A549 (cell line): ENCODE data around the gene PKHD1. TPM values are rescaled to one million over a fixed set of nuclear protein-coding genes. Genes with fewer than 3 reads are reported as not detected.

Experiments
- ATAC-seq, 2 experiments: fragments of 200-7000 bp in 1 of 2; fragments of >200 bp in 1 of 2; cut with Nextera tagmentation in 1 of 2; cut with Tn5 transposase in 1 of 2; 3 replicates each; pipeline versions ENCODE4 v1.8.0 to v1.9.1; 2018 to 2020; ENCODE audit warnings: mild to moderate bottlenecking in 1 of 2, moderate library complexity in 1 of 2
- CTCF ChIA-PET: fragments of 300-600 bp; sonication (Branson Sonifier 250); formaldehyde crosslinking; extraction: SDS; loops from one replicate; lab custom pipeline; 2021; ENCODE audit warnings: antibody characterized with exemption, inconsistent platforms; lab: Yijun Ruan, JAX
- POLR2A ChIA-PET: fragments of 350-600 bp; formaldehyde crosslinking; extraction: SDS; loops from one replicate; lab custom pipeline; 2021; ENCODE audit warnings: antibody characterized with exemption, inconsistent platforms; lab: Yijun Ruan, JAX
- DNase-seq, 2 experiments: peaks; one replicate each; pipeline versions ENCODE4 v3.0.0 to v3.0.0-alpha.2; 2011 to 2016; ENCODE audit warnings: low read depth in 1 of 2, low spot score in 1 of 2
- FAIRE-seq: peaks from 2 replicates; lab custom pipeline; 2011; peaks lifted over from hg19 to GRCh38; lab: Jason Lieb, UNC
- H3K27ac ChIP-seq, 2 experiments: fragments of >200 bp; sonication (Bioruptor Twin); formaldehyde crosslinking; 3 replicates each; pipeline ENCODE4 v1.5.1; 2016 to 2017
- H3K4me1 ChIP-seq: fragments of >200 bp; sonication (Bioruptor Twin); formaldehyde crosslinking; 3 replicates; pipeline ENCODE4 v1.6.1; 2016
- H3K4me2 ChIP-seq: fragments of >200 bp; sonication (Bioruptor Twin); formaldehyde crosslinking; 3 replicates; pipeline ENCODE4 v1.6.1; 2016
- H3K4me3 ChIP-seq: fragments of >200 bp; sonication (Bioruptor Twin); formaldehyde crosslinking; 3 replicates; pipeline ENCODE4 v1.5.1; 2016
- H3K9me3 ChIP-seq: fragments of >200 bp; sonication (Bioruptor Twin); formaldehyde crosslinking; 3 replicates; pipeline ENCODE4 v1.6.1; 2016
- BCL3 ChIP-seq: fragments of >200 bp; sonication (Bioruptor Twin); formaldehyde crosslinking; IDR thresholded peaks from 3 replicates; pipeline ENCODE4 v1.6.1; 2016
- CHD4 ChIP-seq: fragments of 200-600 bp; sonication (generic); IDR thresholded peaks from 2 replicates; pipeline ENCODE4 v1.6.1; 2016; ENCODE audit warnings: antibody characterized with exemption, mild to moderate bottlenecking, borderline replicate concordance
- E2F6 ChIP-seq: IDR thresholded peaks from 2 replicates; pipeline ENCODE4 v1.6.1; 2012; ENCODE audit warnings: low read depth, borderline replicate concordance
- GATA3 ChIP-seq: IDR thresholded peaks from 2 replicates; pipeline ENCODE4 v1.6.1; 2012; ENCODE audit warnings: borderline replicate concordance
- HEYL ChIP-seq: fragments of 250-450 bp; sonication (Bioruptor Pico); IDR thresholded peaks from 2 replicates; pipeline ENCODE4 v1.8.0; 2021; ENCODE audit warnings: mild to moderate bottlenecking, moderate library complexity
- HOXB13 ChIP-seq: fragments of 250-450 bp; sonication (Bioruptor Pico); IDR thresholded peaks from 2 replicates; pipeline ENCODE4 v1.5.0; 2020; ENCODE audit warnings: low read depth, mild to moderate bottlenecking, moderate library complexity
- KDM5A ChIP-seq: fragments of 200-600 bp; sonication (generic); IDR thresholded peaks from 2 replicates; pipeline ENCODE4 v1.6.1; 2016; ENCODE audit warnings: antibody characterized with exemption, mild to moderate bottlenecking
- NPAS2 ChIP-seq: fragments of 250-450 bp; sonication (Bioruptor Pico); IDR thresholded peaks from 2 replicates; pipeline ENCODE4 v1.8.0; 2022; ENCODE audit warnings: mild to moderate bottlenecking, moderate library complexity, borderline replicate concordance
- PHF8 ChIP-seq: fragments of 200-600 bp; sonication (generic); IDR thresholded peaks from 2 replicates; pipeline ENCODE4 v1.6.1; 2016; ENCODE audit warnings: low read depth, mild to moderate bottlenecking, antibody characterized with exemption, moderate library complexity, borderline replicate concordance
- RARB ChIP-seq: fragments of 250-450 bp; sonication (Bioruptor Pico); IDR thresholded peaks from 2 replicates; pipeline ENCODE4 v1.8.0; 2021; ENCODE audit warnings: mild to moderate bottlenecking, moderate library complexity
- SREBF2 ChIP-seq: fragments of 450-650 bp; IDR thresholded peaks from 2 replicates; pipeline ENCODE4 v1.6.1; 2014; ENCODE audit warnings: mild to moderate bottlenecking, moderate library complexity
- USF2 ChIP-seq: fragments of 450-650 bp; IDR thresholded peaks from 2 replicates; pipeline ENCODE4 v1.6.1; 2014; ENCODE audit warnings: antibody characterized with exemption
- ZFP36 ChIP-seq: fragments of 450-650 bp; IDR thresholded peaks from 2 replicates; pipeline ENCODE4 v1.6.1; 2014; ENCODE audit warnings: borderline replicate concordance; ENCODE audit not compliant: partially characterized antibody
- WGBS: methylation state at CpG from one replicate; pipeline ENCODE4 v1.1.6; 2017; ENCODE audit errors: missing lambda C conversion rate; 5-methylcytosine and 5-hydroxymethylcytosine counted together
- polyA plus RNA-seq, 4 experiments: library from polyadenylated mRNA; depleted of rRNA in 3 of 4; stranded (reverse); fragments of >200 nt; fragmentation: RNase III in 1 of 4; extraction: RNeasy Plus Mini Kit Qiagen cat#74134 plus additional on column Dnase treatment in 1 of 4; gene quantifications; 2 replicates in 3 of 4; 3 replicates in 1 of 4; pipeline ENCODE4 v1.2.3, GENCODE V29; 2011 to 2017
- TF ChIP-seq, protein P1 (sequence below): fragments of 250-450 bp; sonication (Bioruptor Pico); IDR thresholded peaks from 2 replicates; pipeline ENCODE4 v1.5.0; 2020; ENCODE audit warnings: low read depth, mild to moderate bottlenecking, moderate library complexity
- TF ChIP-seq, protein P2 (sequence below): IDR thresholded peaks from 2 replicates; pipeline ENCODE4 v1.6.1; 2012
- TF ChIP-seq, protein P3 (sequence below): IDR thresholded peaks from 2 replicates; pipeline ENCODE4 v1.6.1; 2012
- TF ChIP-seq, protein P4 (sequence below): fragments of 200-600 bp; sonication (generic); IDR thresholded peaks from 2 replicates; pipeline ENCODE4 v1.6.1; 2016; ENCODE audit warnings: antibody characterized with exemption, mild to moderate bottlenecking, moderate library complexity

PKHD1 gene
- polyA plus RNA-seq, 2 of the 4 experiments (the other 2 are of a cell fraction) = not detected

GRCh38 chr6:52117352-52117751, 29.9 kb upstream of the PKHD1 start:
- no peak for FAIRE-seq
- Histone ChIP-seq H3K27ac (no peak overlapping the region), H3K4me2 (no peak overlapping the region), H3K4me3 (no peak overlapping the region), H3K9me3 (no peaks in the 10 kb centered on the region), H3K4me1 (no peaks in the 10 kb centered on the region)
- ChIA-PET POLR2A (no interaction called here), CTCF (no interaction called here)
- ATAC-seq = no peak
- no peak for TF ChIP-seq ZFP36
- no peak for TF ChIP-seq HOXB13
- no peak for TF ChIP-seq BCL3
- no peak for TF ChIP-seq GATA3
- TF ChIP-seq PHF8 = no peak
- no peak for TF ChIP-seq SREBF2
- no peak for TF ChIP-seq CHD4
- TF ChIP-seq, protein P1, sequence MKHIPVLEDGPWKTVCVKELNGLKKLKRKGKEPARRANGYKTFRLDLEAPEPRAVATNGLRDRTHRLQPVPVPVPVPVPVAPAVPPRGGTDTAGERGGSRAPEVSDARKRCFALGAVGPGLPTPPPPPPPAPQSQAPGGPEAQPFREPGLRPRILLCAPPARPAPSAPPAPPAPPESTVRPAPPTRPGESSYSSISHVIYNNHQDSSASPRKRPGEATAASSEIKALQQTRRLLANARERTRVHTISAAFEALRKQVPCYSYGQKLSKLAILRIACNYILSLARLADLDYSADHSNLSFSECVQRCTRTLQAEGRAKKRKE (CRISPR knock-in tag) = no peak
- no peak for TF ChIP-seq NPAS2 (CRISPR knock-in tag)
- no peak for TF ChIP-seq E2F6
- WGBS = 10% methylated on average over 1 of the region's 1 CpG
- no peak for DNase-seq

- TF ChIP-seq RARB (CRISPR knock-in tag) (no peak), HEYL (CRISPR knock-in tag) (no peak), USF2 (no peak), GATA3 (no peak), KDM5A (no peak)
- TF ChIP-seq, protein P2, sequence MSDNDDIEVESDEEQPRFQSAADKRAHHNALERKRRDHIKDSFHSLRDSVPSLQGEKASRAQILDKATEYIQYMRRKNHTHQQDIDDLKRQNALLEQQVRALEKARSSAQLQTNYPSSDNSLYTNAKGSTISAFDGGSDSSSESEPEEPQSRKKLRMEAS = no peak
- TF ChIP-seq, protein P1 (CRISPR knock-in tag) = no peak
- TF ChIP-seq, protein P3, sequence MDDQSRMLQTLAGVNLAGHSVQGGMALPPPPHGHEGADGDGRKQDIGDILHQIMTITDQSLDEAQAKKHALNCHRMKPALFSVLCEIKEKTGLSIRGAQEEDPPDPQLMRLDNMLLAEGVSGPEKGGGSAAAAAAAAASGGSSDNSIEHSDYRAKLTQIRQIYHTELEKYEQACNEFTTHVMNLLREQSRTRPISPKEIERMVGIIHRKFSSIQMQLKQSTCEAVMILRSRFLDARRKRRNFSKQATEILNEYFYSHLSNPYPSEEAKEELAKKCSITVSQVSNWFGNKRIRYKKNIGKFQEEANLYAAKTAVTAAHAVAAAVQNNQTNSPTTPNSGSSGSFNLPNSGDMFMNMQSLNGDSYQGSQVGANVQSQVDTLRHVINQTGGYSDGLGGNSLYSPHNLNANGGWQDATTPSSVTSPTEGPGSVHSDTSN = no peak
- TF ChIP-seq, protein P4, sequence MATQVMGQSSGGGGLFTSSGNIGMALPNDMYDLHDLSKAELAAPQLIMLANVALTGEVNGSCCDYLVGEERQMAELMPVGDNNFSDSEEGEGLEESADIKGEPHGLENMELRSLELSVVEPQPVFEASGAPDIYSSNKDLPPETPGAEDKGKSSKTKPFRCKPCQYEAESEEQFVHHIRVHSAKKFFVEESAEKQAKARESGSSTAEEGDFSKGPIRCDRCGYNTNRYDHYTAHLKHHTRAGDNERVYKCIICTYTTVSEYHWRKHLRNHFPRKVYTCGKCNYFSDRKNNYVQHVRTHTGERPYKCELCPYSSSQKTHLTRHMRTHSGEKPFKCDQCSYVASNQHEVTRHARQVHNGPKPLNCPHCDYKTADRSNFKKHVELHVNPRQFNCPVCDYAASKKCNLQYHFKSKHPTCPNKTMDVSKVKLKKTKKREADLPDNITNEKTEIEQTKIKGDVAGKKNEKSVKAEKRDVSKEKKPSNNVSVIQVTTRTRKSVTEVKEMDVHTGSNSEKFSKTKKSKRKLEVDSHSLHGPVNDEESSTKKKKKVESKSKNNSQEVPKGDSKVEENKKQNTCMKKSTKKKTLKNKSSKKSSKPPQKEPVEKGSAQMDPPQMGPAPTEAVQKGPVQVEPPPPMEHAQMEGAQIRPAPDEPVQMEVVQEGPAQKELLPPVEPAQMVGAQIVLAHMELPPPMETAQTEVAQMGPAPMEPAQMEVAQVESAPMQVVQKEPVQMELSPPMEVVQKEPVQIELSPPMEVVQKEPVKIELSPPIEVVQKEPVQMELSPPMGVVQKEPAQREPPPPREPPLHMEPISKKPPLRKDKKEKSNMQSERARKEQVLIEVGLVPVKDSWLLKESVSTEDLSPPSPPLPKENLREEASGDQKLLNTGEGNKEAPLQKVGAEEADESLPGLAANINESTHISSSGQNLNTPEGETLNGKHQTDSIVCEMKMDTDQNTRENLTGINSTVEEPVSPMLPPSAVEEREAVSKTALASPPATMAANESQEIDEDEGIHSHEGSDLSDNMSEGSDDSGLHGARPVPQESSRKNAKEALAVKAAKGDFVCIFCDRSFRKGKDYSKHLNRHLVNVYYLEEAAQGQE = no peak
- no peak overlapping the region for H3K27ac ChIP-seq
- CTCF ChIA-PET = no interaction called here
Observed at GRCh38 chr6:52116605-52116948, 29.2 kb upstream of the PKHD1 start.

More at GRCh38 chr6:52116605-52116948, 29.2 kb upstream of the PKHD1 start:
- POLR2A ChIA-PET = no interaction called here
- no peak for DNase-seq
- Histone ChIP-seq H3K4me1 (no peaks in the 10 kb centered on the region), H3K4me2 (no peak overlapping the region), H3K9me3 (no peaks in the 10 kb centered on the region), H3K4me3 (no peak overlapping the region)
- ATAC-seq = no peak
- FAIRE-seq = no peak
